ENCODE measurements around the gene LIMS2.

Gene LIMS2, protein sequence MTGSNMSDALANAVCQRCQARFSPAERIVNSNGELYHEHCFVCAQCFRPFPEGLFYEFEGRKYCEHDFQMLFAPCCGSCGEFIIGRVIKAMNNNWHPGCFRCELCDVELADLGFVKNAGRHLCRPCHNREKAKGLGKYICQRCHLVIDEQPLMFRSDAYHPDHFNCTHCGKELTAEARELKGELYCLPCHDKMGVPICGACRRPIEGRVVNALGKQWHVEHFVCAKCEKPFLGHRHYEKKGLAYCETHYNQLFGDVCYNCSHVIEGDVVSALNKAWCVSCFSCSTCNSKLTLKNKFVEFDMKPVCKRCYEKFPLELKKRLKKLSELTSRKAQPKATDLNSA

DNA sequence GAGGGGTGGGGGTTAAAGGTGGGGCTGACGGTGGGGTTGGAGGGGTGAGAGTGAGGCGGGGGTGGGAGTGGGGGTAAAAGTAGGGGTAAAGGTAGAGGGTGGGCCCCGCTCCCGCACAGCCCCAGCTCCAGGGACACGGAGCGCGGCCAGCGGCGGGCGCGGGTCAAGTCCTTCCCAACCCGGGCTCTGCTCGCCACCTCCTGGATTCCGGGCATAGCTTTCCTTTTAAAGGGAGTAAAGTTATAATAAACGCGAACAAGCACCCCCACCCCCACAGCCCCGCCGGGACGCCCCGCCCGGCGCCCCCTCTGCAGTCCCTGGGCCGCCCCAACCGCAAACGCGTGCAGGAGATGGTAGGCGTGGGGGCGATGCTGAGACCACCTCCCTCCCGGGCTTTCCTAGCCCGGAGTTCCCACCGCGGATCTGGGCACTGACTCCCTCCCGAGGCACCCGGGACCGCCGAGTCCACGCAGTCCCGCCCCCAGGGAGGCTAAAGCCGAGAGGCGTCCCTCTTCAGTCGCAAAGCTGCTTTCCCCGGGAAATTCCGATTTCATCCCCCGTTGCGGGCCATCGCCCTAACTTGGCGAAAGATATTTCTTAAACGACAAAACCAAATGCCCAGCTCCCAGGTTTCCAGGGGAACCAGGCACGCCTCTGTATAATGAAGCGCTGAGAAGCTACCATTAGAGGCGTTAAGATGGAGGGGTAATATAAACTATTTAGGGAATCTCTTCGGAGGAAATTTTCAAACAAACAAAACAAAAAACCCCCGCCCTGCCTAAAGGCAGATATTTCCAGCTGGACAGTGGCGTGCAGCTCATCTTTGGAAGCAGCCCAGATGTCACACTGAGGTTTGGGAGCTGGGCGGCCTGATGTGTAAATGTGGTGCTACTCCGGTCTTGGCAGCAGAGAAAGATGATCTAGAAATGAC lies at the start of gene LIMS2:
LIMS2 (minus strand) TSS at position 200 of the 931 bp plus-strand sequence. CDS start 506 bp downstream, outside the sequence.
- no peak for DNase-seq

DNA sequence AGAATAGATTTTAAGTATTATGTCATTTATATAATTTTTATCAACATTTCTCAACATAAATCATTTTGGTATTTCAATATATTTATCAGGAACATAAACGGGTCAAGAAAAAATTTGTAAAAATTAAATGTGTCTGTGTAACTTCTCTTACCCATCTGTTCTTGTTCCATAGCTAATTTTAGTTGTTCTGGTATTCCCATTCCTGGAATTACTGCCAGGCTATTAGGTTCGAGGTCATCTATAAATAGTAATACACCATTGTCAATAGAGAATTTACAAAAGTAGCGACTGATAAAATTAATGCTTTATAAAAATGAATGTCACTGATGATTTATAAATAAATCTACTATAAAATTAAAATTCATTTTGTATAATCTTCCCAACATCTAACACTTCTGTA lies 47.5 kb upstream of the LIMS2 start:
- no peak for DNase-seq

DNA sequence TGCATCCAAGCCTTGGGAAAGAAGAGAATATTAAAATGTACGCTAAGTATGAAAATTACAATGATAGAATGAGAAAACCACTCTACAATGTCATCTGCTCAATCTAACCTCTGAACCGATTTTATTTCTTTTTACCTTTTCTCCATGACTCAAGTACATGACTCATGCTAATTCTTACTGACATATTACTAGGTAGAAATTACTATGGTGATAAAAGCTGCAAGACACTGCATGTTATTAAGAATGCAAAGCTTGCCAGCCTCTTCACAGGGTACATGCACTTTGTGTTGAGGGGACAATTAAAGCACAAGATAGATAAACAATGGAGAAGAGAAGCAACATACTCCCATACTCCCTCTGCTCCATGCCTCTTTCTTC lies 46.6 kb upstream of the LIMS2 start:
- DNase-seq = no peak

DNA sequence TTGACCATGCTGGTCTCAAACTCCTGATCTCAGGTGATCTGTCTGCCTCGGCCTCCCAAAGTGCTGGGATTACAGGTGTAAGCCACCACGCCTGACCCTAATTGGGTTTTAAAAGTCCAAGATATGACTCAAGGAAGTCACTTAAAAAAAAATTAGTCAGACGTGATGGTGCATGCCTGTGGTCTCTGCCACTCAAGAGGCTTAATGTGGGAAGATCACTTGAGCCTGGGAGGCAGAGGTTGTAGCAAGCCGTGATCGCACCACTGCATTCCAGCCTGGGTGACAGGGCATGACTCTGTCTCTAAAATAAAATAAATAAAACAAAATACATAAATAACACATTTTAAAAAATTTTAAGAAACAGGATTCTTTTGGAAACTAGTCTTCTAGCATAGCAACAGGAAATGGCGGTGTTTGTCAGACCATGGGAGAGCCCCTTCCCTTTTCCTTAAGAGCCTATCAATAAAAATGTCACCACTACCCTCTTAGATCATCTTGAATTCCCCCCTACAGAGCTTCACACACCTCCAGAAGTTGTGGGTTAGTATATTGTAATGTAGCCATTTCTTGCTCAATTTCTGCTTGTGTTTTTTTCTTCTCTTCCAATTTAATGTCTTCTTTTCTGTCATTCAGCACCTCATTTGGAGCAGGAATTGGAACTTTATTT lies 46.1 kb upstream of the LIMS2 start:
- no peak for DNase-seq

DNA sequence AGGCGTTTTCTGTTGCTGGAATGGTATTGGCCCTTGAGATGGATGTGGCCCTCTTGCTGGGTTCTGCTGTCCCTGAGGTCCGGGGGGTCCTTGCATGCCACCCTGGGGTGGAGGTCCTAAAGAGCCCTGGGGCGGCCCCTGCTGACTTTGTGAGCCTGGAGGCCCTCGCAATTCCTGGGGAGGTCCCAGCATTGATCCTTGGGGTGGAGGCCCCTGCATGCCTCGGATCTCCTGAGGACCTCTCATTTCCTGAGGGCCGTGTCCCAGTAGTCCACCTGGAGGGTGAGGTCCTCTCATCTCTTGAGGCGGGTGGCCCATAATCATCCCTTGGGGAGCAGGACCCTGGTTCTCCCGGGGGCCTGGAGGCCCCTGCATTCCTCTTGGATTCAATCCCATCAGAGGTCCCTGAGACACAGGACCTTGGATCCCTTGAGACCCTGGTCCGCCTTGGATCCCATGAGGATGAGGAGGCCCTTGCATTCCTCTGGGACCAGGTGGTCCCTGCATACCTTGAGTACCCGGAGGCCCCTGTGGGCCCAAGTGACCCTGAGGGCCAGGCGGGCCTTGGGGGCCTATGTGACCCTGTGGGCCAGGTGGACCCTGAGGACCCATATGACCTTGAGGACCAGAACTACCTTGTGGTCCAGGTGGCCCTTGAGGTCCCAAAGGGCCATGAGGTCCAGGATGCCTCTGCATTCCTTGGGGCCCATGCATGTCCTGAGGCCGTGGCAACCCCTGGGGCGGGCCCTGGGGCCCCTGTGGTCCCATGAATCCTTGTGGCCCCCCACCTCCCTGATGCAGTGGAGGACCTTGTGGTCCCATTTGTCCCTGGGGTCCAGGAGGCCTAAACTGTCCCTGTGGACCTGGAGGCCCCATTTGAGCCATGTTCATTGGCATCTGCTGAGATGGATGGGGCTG lies 44.2 kb upstream of the LIMS2 start:
- DNase-seq = no peak

DNA sequence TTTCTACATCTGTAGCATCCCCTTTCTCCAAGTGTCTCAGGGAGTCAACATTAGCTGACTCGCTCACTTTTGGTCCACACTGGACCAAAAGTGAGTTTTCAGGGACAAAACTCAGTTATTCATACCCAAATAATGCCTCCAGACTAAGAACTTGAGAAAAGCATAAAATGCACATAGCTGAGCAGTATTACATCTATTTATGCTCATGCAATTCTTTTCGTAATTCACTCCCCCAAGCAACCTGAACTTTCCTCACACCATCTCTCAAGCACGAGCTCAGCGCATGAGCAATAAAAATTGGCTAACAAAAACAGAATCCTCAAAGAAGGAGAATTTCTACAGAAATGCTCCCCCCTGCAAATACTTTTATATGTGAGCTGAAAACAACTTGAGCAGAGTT lies 42.9 kb upstream of the LIMS2 start:
- no peak for DNase-seq

DNA sequence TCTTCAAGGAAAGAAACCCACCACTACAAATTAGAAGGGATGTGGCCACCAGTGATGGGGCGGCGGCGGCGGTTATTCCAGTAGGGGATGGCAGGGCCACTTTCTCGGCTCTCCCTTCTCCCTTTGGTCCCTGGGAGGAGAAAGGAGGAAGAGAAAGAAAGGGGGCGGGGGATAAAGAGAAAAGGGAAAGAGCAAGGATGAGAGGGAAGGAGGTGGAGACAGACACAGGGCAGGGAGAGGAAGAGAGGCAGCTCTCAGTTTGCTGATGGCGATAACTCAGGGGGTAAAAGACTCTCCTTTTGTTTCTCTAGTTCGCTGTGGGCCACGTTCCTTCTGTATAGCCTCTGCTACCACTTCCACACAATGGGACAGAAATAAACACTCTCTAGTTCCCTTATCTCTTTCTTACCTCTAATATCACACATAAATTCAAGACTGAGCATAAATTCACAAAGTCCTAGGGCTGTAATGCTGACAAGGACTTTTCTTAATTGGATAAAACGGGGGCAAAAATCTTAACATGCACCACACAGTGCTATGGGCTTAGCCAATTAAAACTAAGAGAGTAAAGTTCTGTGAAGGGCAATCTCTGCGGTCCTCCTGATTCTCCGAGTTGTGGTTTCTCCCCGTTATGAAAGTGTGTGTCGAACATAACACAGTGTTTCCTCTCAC lies 40.6 kb upstream of the LIMS2 start:
- DNase-seq = no peak

DNA sequence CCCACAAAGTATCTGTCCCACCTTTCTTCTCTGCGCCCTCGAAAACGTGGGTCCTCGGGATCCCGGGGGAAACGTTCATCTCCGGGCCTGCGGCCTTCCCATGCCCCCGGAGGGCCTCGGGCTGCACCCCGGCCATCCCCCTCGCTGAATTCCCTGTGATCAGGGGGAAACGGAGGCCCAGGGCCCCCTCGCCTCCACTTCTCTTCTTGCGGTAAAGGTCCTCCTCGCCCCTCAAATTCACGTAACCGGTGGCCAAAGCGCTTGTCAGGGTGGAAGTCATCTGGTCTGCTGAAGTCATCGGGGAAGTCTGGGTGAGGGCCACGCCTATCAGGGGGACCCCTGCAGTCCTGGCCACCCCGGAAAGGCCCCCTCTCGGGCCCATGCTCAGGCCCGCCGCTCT lies 38.2 kb upstream of the LIMS2 start:
- DNase-seq = no peak

DNA sequence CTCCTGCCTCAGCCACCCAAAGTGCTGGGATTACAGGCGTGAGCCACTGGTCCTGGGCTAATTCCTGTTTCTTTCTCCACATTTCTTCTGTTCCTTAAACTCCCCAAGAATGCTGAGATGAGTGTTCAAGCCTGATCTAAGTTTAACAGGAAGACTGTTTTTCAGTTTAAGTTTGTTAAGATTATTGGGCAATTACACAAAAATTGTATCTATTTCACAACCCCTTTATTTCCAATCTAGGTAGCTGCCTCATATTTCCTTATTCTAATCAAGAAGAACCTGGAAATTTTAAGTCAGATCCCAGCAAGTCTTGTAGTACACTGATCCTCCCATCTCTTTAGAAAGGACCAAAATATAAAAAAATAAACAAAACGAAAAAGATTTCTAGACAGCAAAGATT lies 37.7 kb upstream of the LIMS2 start:
- no peak for DNase-seq

DNA sequence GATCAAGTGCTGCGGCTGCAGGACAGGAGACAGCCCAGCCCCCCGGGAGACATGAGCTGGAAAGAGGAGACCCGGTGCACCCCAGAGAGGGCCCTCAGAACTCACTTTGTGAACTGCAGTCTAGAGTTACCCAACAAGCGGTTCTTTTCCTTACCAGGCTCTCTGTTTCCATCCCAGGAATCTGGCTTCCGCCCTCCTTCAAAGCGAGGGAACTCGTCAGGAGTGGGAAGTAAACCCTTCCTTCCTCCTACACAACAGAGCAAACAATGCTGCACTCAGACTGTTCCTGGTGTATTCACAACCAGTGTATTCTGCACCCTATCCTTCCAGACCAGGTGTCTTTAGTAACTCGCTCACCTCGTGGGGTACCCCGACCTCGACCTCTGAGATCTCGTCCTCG lies 34.0 kb upstream of the LIMS2 start:
- no peak for DNase-seq

DNA sequence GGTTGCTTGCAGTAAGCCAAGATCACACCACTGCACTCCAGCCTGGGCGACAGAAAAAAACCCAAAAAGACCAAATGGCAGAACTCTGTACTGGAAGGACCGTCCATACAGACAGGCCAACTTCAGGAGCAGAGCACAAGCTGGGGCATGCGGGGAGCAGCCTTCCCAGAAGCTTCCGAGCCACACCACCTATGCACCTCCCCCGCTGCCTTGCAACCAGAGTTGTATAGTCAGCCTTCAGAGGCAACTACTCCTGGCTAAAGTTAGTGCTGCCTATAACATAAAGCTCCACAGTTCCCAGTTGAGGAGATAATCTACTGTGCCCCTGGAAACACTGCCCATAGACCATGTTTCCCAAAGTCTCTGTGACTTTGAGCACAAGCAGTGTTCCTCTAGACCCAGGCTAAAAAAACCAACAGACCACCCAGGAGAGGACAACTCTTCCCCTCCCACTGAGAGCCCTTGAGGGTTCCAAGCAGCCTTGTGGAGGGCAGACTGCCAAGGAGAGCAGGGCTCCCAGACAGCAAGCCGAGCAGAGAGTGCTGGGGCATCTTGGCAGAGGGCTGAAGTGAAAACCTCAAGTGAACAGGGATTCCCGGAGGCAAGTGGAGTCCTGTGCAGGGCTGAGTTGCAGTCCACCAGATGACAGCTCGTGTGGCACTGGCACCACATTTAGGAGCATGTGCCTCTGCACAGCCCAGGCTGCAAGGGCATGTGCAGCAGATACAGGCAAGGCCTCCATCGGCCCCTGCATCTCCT lies 32.7 kb upstream of the LIMS2 start:
- no peak for DNase-seq

DNA sequence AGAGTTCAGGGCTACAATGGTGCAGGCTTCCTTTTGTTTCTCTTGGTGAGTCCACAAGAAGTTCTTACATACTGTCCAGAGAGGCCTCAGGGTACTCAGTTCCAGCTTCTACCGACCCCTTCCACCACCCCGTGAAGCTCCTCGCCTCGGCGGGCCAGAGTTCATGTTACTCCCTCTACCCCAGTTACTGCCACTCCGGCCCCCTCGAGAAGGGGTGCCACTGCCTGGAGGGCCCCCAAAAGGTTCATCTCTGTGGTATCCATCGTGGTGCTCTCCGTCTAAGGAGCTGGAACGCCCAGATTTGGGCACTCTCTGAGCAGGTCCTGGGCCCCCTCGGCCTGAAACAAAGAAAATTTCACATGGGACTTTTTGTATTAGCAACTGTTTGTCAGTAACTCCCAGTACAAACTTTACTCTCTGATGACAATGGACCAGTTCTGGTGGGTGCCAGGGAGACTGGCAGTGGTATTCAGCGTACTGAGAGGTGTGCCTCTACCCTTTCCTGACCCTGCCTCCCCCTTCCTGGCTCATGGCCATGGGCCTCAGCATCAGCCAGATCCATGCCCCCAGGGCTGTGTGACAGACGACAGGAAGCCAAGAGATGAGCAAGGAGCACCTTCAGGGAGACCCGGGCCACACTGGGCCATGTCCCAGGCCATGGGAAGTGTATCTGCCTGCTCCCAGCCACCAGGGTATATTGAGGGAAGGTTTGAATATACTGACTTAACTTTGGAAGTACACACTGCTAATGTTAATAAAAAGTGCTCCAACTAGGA lies 31.1 kb upstream of the LIMS2 start:
- no peak for DNase-seq

DNA sequence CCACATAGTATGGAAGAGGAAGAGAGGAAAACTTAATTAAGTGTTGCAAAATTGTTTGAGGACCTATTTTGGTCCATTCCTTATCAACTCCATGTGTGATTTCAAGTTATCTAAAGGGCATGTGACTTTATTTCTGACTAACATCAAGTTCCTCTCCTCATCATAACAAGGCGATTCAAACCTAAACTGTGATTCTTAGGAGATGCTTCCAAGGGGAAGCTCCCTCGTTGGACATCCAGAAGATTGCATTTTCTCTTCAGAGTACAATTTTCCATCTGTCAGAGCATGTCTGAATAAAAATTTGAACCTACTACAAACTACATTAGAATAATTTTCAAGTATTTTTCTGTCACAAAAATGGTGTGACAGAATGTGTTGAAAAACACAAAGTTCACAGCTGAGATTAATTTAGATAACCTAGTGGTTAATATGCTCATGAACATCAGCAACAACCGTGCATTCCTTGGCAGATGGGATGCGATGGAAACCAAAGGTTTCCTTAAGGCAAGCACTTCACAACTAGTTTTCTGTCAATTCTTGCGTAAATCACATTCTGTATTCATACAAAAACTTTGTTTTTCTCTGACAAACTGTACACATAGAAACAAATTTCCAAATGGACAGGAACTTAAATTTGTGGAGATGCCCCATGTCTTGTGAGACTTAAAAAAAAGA lies 30.2 kb upstream of the LIMS2 start:
- no peak for DNase-seq

DNA sequence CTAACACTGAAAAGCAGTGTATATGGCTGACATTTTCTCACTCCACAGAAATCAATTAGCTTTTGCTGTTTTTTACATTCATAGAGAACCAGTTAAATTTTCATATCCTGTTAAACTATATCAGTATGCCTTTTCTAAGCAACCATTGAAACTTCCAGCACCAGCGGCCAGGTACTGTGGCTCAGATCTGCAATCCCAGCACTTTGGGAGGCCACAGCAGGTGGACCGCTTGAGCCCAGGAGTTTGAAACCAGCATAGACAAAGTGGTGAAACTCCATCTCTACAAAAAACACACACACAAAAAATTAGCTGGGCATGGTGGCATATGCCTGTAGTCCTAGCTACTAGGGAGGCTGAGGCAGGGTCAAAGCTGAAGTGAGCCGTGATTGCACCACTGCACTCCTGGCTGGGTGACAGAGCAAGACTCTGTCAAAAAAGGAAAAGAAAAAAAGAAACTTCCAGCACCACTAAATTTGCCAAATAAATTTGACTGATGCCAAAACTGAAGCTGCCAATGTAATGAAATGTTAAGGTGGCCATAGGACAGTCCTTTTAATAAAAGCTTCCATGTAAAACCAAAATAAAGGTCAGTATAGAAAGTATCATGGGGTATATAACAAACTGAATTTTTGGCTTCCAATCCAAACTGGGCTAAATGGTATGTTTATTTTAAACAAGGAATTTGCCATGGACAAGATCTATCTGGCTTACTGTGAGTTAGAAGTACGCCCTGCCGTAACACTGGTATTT lies 29.5 kb upstream of the LIMS2 start:
- DNase-seq = no peak

DNA sequence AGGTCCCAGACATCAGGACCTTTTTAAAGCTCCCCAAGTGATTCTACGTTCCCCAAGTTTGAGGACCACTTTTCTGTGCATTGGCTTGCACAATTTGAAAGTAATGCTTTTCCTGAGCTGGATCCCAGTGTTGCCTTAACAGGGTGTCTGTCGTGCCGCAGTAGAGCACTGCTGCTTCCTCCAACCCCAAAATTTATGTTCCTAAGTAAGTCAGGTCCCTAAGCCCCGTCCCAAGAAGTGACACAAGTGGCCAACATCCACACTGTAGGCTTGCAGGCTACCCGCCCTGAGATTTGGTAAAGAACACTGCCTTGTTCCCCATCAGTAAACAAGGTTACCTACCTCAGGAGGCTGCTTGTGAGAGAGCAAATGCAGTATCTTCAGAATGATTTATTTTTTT lies 28.0 kb upstream of the LIMS2 start:
- no peak for DNase-seq

DNA sequence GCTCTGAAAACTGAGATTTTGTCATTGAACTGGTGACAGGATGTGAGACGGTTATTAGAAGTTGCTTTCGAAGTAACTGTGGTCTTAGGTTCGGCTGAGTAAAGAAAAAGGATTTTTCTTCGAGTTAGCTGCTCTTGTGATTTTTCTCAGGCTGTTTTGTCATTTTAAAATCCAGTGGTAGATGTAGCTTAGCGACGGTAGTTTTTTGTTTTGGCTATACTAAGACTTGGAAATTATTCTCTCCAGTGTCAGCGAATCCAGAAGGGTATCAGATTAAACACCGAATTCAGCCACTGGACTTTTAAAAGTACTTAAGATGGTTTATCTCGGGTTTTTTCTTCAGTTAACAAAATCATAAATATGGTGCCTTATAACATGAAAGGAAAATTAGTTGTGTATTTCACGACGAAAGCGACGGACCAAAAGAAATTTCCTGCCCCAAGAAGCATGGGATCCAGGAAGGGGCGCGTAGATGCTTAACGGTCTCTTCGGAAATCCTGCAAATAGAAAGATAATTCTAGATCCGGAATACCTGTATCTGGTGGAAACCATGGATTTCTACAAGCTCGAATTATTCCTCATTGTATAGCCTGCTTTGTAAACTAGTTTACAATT lies 27.2 kb upstream of the LIMS2 start:
- no peak for DNase-seq

DNA sequence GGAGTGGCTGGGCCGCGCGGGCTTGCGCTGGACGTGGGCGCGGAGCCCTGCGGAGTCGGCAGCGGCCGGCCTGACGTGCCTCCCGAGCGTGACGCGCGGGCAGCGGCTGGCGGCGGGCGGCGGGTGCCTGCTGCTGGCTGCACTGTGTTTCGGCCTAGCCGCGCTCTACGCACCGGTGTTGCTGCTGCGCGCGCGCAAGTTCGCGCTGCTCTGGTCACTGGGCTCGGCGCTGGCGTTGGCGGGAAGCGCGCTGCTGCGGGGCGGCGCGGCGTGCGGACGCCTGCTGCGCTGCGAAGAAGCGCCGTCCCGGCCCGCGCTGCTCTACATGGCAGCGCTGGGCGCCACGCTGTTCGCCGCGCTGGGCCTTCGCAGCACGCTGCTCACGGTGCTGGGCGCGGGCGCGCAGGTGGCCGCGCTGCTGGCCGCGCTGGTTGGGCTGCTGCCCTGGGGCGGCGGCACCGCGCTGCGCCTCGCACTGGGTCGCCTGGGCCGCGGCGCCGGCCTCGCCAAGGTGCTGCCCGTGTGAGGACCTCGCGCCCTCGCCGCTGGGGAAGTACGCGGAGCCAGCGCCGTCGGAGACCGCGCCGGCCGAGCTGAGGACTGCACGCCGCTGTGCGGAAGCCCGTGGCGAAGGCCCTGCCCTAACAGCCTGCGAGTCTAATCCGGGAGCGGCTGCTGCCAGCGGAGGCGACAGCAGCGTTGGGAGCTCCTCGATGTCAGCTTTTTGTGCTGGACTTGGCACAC lies 26.5 kb upstream of the LIMS2 start:
- peak; percentile 83 for DNase-seq

DNA sequence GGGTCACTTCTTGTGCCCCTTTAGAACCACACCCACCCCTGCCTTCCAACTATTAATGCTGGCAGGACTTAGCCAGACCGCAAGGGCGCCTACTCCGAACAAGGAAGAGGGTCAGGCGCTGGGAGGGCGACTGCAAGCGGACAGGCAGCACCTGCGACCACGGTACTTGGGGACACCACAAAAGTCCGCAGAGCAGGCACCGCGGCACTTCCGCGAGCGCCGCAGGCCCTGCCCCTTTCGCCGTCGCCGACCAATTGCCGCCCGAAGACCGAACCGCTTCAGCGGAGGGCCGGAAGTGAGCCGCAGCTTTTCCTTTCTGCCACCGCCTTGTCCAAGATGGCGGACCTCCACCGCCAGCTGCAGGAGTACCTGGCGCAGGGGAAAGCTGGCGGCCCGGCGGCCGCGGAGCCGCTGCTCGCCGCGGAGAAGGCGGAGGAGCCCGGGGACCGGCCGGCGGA lies 25.9 kb upstream of the LIMS2 start, which contains the start of gene SFT2D3:
SFT2D3 (plus strand) TSS at position 305 of the 458 bp plus-strand sequence; CDS start at position 337, 32 bp downstream.
- peak; percentile 91 for DNase-seq

Measured in CD4-positive, alpha-beta T cell treated with Interleukin-21 for 1 hour (primary cell).